OCI-LY1 (cell line): ENCODE results near the gene DTNBP1.

ENCODE experiments used
- EZH2 ChIP-seq: fragments of 200-600 bp; sonication (generic), shearing (Covaris generic); IDR thresholded peaks from 2 replicates; pipeline ENCODE4 v1.8.0; 2017; ENCODE audit warnings: borderline replicate concordance, mixed run types, mild to moderate bottlenecking, antibody characterized with exemption, low read length, moderate library complexity, mixed read lengths
- TF ChIP-seq, protein P1 (sequence below): fragments of 200-600 bp; sonication (generic), shearing (Covaris generic); IDR thresholded peaks from 2 replicates; pipeline ENCODE4 v1.5.1; 2017; ENCODE audit warnings: mild to moderate bottlenecking, antibody characterized with exemption, low read length, moderate library complexity, mixed read lengths

GRCh38 chr6:15473741-15474161 lies 189.1 kb downstream of the DTNBP1 start:
- TF ChIP-seq, protein P1, sequence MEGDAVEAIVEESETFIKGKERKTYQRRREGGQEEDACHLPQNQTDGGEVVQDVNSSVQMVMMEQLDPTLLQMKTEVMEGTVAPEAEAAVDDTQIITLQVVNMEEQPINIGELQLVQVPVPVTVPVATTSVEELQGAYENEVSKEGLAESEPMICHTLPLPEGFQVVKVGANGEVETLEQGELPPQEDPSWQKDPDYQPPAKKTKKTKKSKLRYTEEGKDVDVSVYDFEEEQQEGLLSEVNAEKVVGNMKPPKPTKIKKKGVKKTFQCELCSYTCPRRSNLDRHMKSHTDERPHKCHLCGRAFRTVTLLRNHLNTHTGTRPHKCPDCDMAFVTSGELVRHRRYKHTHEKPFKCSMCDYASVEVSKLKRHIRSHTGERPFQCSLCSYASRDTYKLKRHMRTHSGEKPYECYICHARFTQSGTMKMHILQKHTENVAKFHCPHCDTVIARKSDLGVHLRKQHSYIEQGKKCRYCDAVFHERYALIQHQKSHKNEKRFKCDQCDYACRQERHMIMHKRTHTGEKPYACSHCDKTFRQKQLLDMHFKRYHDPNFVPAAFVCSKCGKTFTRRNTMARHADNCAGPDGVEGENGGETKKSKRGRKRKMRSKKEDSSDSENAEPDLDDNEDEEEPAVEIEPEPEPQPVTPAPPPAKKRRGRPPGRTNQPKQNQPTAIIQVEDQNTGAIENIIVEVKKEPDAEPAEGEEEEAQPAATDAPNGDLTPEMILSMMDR: no peak
- no peak for TF ChIP-seq EZH2
